Measurements from ENCODE around the gene HM13.

The HM13 gene

DNA sequence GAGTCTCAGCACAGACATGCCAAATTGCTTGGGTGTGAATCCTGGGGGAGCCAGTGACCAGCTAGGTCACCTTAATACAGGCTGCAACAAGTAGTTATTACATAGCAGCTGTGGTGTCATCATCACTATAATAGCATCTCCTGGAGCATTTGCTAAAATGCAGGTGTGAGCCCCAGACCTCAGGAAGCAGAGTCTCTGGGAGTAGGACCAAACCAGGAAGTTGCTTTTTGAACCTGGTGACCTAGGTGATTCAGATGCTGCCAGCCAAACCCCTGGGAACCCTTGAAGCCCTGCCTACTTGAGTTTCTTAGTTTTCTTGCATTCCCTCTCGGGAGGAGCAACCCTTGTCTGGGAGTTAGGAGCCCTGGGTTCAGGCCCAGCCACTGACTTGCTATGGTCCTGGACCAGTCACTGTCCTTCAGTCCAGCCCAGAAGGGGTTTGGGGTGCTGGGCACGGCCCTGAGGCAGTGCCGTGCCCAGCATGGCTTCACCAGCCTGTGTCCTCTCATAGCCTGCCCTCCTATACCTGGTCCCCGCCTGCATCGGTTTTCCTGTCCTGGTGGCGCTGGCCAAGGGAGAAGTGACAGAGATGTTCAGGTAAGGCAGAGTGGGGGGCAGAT lies 51.6 kb downstream of the HM13 start:
- no peak for DNase-seq (ENCODE audit: insufficient read length, low spot score)
- FAIRE-seq = no peak
- no peak for TF ChIP-seq POLR2AphosphoS5 (IDR thresholded peaks at IDR 0.05; ENCODE audit: low read depth, low read length)
- no peak for TF ChIP-seq PAX5 (IDR thresholded peaks at IDR 0.05; ENCODE audit: insufficient read depth, low read length, severe bottlenecking)
- no peak for TF ChIP-seq SPI1 (IDR thresholded peaks at IDR 0.05; ENCODE audit: low read depth, low read length)
- no peak for TF ChIP-seq POLR2A (IDR thresholded peaks at IDR 0.05; ENCODE audit: low read depth, low read length)

DNA sequence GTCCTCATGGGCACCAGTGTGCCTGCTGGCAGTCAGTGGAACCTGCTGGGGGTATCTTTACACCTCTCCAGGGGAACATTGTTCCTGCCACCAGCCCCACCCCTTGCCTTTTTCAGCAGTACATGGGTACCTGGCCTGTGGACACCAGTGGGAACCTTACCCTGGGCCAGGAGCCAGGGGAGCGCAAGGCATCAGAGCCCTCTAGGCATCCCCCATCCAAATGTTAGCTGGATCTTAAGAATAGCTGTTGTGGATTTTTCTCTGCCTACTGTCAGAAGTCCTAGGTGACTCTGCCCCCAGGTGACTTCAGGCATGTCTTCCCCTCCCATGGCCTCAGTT lies 52.0 kb downstream of the HM13 start:
- DNase-seq (ENCODE audit: insufficient read length, low spot score) (no peak), FAIRE-seq (no peak)
- TF ChIP-seq PAX5 (IDR thresholded peaks at IDR 0.05; ENCODE audit: insufficient read depth, low read length, severe bottlenecking) (no peak), POLR2A (IDR thresholded peaks at IDR 0.05; ENCODE audit: low read depth, low read length) (no peak), POLR2AphosphoS5 (IDR thresholded peaks at IDR 0.05; ENCODE audit: low read depth, low read length) (no peak), TAF1 (IDR thresholded peaks at IDR 0.05; ENCODE audit: low read depth, low read length) (no peak), SPI1 (IDR thresholded peaks at IDR 0.05; ENCODE audit: low read depth, low read length) (no peak), POU2F2 (IDR thresholded peaks at IDR 0.05; ENCODE audit: low read depth, low read length) (no peak)

GRCh38 chr20:31566658-31567379 lies 52.6 kb downstream of the HM13 start:
- DNase-seq (ENCODE audit: insufficient read length, low spot score) (no peak), FAIRE-seq (no peak)

GRCh38 chr20:31567380-31567720 lies 53.1 kb downstream of the HM13 start:
- FAIRE-seq (no peak), DNase-seq (ENCODE audit: insufficient read length, low spot score) (no peak)
- TF ChIP-seq POU2F2 (IDR thresholded peaks at IDR 0.05; ENCODE audit: low read depth, low read length) (no peak), TAF1 (IDR thresholded peaks at IDR 0.05; ENCODE audit: low read depth, low read length) (no peak), SPI1 (IDR thresholded peaks at IDR 0.05; ENCODE audit: low read depth, low read length) (no peak), PAX5 (IDR thresholded peaks at IDR 0.05; ENCODE audit: insufficient read depth, low read length, severe bottlenecking) (no peak), POLR2A (IDR thresholded peaks at IDR 0.05; ENCODE audit: low read depth, low read length) (no peak), POLR2AphosphoS5 (IDR thresholded peaks at IDR 0.05; ENCODE audit: low read depth, low read length) (no peak)

More at GRCh38 chr20:31566658-31567379, 52.6 kb downstream of the HM13 start:
- TF ChIP-seq PAX5 (IDR thresholded peaks at IDR 0.05; ENCODE audit: insufficient read depth, low read length, severe bottlenecking) (no peak), POLR2AphosphoS5 (IDR thresholded peaks at IDR 0.05; ENCODE audit: low read depth, low read length) (0 out of 2 replicates have a peak, but pooled peaks have one; percentile 10)

DNA sequence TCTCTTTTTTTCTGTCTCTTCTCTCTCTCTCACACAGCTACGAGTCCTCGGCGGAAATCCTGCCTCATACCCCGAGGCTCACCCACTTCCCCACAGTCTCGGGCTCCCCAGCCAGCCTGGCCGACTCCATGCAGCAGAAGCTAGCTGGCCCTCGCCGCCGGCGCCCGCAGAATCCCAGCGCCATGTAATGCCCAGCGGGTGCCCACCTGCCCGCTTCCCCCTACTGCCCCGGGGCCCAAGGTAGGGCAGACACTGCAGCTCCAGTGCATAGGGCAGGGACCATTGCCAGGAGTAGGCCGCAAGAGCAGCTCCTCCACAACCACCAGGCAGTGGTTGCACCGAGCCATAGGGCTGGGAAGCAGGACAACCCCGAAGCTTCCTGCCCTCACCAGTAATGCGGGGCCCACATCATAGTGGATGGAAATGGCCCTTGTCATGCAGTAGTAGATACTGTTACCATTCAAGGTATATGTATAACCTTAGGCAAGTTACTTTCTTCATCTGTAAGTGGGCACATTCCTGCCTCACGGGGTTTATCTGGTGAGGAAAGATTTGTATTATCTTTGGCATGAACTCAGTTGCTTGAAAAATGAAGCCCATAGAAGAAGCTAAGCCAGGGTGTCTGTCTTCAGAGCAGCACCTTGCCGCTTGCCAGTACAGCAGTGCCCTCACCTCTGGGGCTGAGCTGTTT lies 53.9 kb downstream of the HM13 start:
- FAIRE-seq (no peak), DNase-seq (ENCODE audit: insufficient read length, low spot score) (no peak)
- TF ChIP-seq TAF1 (IDR thresholded peaks at IDR 0.05; ENCODE audit: low read depth, low read length) (no peak), POU2F2 (IDR thresholded peaks at IDR 0.05; ENCODE audit: low read depth, low read length) (no peak), POLR2AphosphoS5 (IDR thresholded peaks at IDR 0.05; ENCODE audit: low read depth, low read length) (no peak), PAX5 (IDR thresholded peaks at IDR 0.05; ENCODE audit: insufficient read depth, low read length, severe bottlenecking) (no peak), POLR2A (IDR thresholded peaks at IDR 0.05; ENCODE audit: low read depth, low read length) (no peak), SPI1 (IDR thresholded peaks at IDR 0.05; ENCODE audit: low read depth, low read length) (no peak)

DNA sequence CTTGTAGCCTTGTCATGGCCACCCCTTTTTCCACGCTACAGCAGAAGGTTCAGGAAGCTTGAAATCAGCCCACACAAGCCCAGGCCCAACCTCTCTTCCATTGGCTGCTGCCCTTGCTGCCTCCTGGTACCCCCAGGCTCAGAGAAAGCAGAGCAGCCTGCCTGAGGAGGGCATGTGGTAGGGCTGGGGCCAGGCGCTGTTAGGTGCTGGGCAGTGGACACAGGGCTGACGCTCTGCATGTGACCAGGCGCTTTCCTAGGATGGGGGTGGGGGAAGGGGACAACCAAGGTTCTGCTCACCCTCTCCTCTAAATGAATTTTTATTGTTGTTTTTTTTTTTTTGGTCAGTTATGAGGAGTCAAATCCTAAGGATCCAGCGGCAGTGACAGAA lies 54.5 kb downstream of the HM13 start:
- FAIRE-seq (no peak), DNase-seq (ENCODE audit: insufficient read length, low spot score) (no peak)
- TF ChIP-seq POLR2AphosphoS5 (IDR thresholded peaks at IDR 0.05; ENCODE audit: low read depth, low read length) = no peak
- no peak for TF ChIP-seq TAF1 (IDR thresholded peaks at IDR 0.05; ENCODE audit: low read depth, low read length)
- TF ChIP-seq PAX5 (IDR thresholded peaks at IDR 0.05; ENCODE audit: insufficient read depth, low read length, severe bottlenecking) = no peak
- TF ChIP-seq POLR2A (IDR thresholded peaks at IDR 0.05; ENCODE audit: low read depth, low read length) = no peak
- no peak for TF ChIP-seq SPI1 (IDR thresholded peaks at IDR 0.05; ENCODE audit: low read depth, low read length)
- TF ChIP-seq POU2F2 (IDR thresholded peaks at IDR 0.05; ENCODE audit: low read depth, low read length) = no peak

DNA sequence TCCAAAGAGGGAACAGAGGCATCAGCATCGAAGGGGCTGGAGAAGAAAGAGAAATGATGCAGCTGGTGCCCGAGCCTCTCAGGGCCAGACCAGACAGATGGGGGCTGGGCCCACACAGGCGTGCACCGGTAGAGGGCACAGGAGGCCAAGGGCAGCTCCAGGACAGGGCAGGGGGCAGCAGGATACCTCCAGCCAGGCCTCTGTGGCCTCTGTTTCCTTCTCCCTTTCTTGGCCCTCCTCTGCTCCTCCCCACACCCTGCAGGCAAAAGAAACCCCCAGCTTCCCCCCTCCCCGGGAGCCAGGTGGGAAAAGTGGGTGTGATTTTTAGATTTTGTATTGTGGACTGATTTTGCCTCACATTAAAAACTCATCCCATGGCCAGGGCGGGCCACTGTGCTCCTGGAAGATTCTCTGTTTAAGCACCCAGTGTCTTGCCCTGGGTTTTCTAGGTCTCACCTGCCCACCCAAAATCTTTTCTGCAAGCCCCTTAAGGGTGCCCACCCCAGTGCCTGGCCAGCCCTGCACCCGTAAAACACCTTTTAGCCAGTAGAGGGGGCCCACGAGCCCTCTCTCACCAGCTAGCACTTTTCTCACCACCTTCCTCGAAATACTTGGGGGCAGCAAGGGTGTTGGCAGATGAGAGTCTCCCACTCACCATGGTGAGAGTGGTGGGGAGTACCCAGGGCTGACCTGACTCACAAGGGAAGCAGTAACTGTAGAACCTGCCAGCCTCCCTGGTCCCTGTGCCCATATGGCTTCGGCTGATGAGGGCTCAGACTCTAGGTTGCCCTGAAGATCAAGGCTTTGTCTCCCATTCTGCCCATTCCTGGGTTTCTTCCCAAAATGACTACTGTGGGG lies 55.1 kb downstream of the HM13 start:
- FAIRE-seq = no peak
- no peak for DNase-seq (ENCODE audit: insufficient read length, low spot score)

GRCh38 chr20:31570021-31570463 lies 55.8 kb downstream of the HM13 start:
- DNase-seq (ENCODE audit: insufficient read length, low spot score) (no peak), FAIRE-seq (no peak)
- no peak for TF ChIP-seq TAF1 (IDR thresholded peaks at IDR 0.05; ENCODE audit: low read depth, low read length)
- no peak for TF ChIP-seq POLR2A (IDR thresholded peaks at IDR 0.05; ENCODE audit: low read depth, low read length)
- TF ChIP-seq POU2F2 (IDR thresholded peaks at IDR 0.05; ENCODE audit: low read depth, low read length) = no peak
- no peak for TF ChIP-seq PAX5 (IDR thresholded peaks at IDR 0.05; ENCODE audit: insufficient read depth, low read length, severe bottlenecking)
- no peak for TF ChIP-seq SPI1 (IDR thresholded peaks at IDR 0.05; ENCODE audit: low read depth, low read length)
- TF ChIP-seq POLR2AphosphoS5 (IDR thresholded peaks at IDR 0.05; ENCODE audit: low read depth, low read length) = no peak

More for the DNA sequence above, 55.1 kb downstream of the HM13 start:
- no peak for TF ChIP-seq POLR2AphosphoS5 (IDR thresholded peaks at IDR 0.05; ENCODE audit: low read depth, low read length)
- TF ChIP-seq POLR2A (IDR thresholded peaks at IDR 0.05; ENCODE audit: low read depth, low read length) = no peak
- no peak for TF ChIP-seq POU2F2 (IDR thresholded peaks at IDR 0.05; ENCODE audit: low read depth, low read length)
- TF ChIP-seq PAX5 (IDR thresholded peaks at IDR 0.05; ENCODE audit: insufficient read depth, low read length, severe bottlenecking) = no peak
- no peak for TF ChIP-seq SPI1 (IDR thresholded peaks at IDR 0.05; ENCODE audit: low read depth, low read length)
- TF ChIP-seq TAF1 (IDR thresholded peaks at IDR 0.05; ENCODE audit: low read depth, low read length) = no peak

All from GM12891 (cell line).